NCI-H82 (cell line): ENCODE measurements around the gene PIP4K2B.
"Not testable (repeated sequence)": the region's sequence is repeated elsewhere in the genome, so short reads cannot be mapped to it uniquely, and the experiment has no call there.

Experiments used
- DNase-seq: peaks from one replicate; lab custom pipeline; 2025; lab: John Stamatoyannopoulos, UW

Gene PIP4K2B

DNA sequence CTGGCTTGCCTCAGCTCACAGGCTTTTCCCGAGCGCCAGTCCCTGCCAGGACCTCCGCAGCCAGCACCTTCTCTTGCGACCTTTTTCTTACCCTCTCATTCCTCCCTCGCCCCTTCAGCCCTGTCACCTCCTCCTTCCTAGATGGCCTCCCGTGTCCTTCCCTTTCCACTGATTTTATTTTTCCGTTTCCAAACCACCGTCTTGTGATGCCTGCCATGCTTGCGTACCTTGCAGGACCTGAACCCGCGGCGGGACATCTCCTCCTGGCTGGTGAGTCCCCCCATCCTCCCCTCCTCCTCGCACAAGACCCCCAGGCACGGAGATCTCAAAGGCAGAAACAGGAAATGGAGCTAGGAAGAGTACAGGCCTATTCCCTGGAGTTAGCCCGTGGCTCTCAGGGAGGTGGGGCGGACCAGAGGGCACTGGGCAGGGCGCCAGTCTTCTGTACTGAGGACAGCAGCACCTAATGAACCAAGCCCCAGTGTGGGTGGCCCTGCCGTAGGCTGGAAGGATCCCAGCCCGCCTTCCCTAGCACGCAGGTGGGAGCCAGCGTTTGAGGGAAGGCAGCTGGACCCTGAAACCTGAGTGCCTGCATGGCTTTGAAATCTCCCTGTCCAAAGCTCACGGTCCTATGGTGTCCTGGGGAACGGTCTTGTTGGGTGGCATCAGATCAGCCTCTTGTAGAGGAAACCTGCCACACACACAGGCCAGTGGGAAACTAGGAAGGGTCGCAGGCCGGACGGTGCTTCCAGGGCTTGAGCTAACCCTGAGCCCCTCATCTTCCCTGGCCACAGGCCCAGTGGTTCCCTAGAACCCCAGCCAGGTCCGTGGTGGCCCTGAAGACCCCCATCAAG is 68.6 kb downstream of the PIP4K2B start:
- peak; percentile 73 for DNase-seq

DNA sequence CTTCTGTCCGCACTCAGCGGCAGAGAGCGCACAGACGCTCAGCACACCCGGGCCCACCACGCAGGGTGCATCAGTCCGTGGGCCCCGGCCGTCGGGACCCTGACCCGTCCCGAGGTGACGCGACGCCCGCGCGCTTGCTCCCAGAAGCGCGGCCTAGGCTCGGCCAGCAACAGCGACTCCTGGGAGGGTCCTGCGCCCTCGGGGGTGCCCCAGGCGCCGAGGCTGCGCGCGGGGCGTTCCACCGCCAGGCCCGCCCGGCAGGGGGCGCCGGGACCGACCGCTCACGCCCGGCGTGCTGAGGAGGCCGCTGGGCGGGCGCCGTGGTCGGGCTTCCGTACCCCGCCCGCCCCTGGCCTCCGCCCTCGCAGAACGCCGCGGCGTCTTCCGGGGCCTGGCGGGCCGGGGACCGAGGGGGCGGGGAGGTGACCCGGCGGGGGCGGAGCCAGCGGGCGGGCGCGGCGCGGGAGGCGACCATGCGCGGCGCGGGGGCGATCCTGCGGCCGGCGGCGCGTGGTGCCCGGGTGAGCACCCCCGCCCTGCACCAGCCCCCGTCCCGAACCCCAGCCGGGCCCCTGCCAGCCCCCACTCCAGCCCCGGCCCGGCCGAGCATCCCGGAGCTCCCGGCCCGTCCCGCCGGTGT is 69.3 kb downstream of the PIP4K2B start, which contains the start of gene CISD3:
CISD3 (plus strand) TSS at position 456 of the 640 bp plus-strand sequence; CDS start at position 474, 18 bp downstream.
- peak; percentile 94 for DNase-seq

DNA sequence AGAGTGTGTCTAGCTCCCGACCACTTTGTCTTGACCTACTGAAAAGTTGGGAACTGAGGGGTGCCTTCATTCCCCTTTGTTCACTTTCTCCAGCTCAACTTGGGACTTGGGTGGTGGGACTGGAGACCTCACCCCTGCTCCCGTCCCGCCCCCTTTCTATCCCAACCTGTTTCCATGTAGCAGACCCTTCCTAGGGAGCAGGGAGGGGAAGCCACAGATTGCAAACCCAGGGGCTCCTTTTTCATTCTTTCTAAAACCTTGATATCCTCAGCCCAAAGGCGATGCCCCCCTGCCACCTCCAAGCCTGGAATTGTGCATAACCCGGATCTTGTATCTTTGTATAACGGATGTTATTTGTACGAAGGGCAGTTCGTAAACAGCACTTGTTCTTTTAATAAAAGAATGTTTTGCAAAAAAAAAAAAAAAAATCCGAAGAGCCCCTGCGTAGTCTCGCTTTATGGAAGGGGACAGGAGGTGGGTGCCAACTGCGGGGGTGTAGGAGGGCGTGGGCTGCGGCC is 69.9 kb downstream of the PIP4K2B start:
- DNase-seq = no peak

DNA sequence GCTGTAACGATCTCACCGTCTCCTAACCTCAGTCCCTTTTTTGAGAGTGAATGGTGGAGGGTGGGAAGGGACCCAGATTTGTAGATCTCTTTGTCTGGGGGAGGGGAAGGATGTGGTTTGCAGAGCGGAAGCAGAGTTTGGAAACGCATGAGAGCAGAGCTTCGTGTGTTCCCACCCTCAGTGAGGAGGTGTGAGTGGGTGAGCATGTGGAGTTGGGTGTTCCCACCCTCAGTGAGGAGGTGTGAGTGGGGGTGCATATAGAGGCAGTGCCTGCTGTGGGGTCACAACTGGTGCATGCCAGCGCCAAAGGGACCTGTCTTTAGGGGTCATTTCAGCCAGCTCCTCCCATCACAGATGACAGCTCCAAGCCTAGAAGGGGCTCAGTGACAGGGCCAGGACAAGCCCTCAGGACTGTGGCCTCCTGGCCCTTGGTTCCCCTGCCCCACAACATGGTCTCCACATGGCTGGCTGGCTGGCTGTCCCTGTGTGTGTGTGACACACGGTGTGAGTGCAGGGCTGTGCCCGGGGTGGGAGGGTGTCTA is 71.0 kb downstream of the PIP4K2B start:
- DNase-seq = no peak

DNA sequence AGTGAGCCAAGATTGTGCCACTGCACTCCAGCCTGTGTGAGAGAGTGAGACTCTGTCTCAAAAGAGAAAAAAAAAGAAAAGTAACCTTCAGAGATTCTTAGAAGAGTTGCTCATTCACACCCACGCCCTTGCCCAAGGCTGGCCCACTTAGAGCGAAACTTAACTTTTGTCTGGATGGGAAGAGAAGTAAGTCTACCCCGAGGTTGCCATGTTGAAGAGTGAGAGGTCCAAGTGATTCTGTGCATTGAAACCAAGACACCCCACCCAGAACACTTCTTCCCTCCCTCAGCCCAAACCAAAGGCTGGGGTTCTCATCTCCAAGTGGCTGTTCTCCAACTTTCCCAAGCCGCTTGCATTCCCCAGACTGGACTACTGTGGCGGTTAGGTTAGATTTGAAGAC is 71.6 kb downstream of the PIP4K2B start:
- no peak for DNase-seq

DNA sequence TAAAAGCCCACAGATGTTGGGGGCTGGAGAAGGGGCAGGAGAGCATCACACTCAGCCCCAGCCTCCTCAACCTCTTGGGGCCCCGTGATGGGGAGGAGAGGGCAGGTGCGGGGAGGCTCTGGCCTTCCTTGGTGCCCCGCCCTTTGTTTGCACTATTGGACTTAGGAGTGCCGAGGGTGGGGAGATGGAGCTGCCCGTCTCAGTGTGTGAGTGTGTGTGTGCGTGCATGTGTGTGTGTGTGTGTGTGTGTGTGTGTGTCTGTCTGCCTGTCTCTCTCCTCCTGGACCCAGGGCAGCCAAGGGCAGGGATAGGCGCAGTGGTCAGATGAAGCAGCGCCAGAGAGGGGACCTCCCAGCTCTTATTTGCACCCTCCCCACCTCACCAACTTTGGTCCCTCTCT is 73.2 kb downstream of the PIP4K2B start:
- not testable (repeated sequence) for DNase-seq

DNA sequence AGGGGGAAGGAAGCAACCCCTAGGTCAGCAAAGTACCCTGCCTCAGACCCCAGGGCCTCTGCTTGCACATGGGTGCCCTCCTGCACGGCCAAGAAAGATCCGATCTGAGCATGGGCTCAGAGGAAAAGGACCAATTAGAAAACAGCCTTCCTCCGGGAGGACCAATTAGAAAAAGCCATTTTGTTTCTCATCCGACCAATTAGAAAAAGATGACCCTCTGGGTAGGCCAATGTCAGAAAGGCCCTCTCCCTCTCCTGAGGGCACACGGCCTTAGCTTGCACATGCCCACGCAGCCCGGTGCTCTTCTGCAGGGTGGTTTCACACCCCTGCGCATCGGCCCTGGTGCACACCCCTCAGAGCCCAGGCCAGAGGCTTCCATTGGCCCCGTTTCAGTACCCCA is 74.3 kb downstream of the PIP4K2B start:
- no peak for DNase-seq

DNA sequence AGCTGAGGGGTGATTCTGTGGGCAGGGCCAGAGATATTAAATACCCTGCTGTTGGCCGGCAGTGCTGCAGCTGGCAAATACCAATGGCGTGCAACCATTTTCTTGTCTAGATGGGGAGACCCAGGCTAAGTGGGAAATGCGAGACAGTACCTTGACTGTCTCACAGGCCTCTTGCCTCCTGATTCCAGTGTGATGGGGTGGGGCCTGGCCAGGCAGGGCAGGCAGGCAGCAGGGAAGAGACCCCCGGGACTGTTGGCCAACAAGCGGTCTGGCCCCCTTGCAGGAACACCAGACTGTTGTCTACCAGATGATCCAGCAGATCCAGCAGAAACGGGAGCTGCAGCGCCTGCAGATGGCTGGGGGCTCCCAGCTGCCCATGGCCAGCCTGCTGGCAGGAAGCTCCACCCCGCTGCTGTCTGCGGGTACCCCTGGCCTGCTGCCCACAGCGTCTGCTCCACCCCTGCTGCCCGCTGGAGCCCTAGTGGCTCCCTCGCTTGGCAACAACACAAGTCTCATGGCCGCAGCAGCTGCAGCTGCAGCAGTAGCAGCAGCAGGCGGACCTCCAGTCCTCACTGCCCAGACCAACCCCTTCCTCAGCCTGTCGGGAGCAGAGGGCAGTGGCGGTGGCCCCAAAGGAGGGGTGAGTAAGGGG is 74.9 kb downstream of the PIP4K2B start:
- no peak for DNase-seq

DNA sequence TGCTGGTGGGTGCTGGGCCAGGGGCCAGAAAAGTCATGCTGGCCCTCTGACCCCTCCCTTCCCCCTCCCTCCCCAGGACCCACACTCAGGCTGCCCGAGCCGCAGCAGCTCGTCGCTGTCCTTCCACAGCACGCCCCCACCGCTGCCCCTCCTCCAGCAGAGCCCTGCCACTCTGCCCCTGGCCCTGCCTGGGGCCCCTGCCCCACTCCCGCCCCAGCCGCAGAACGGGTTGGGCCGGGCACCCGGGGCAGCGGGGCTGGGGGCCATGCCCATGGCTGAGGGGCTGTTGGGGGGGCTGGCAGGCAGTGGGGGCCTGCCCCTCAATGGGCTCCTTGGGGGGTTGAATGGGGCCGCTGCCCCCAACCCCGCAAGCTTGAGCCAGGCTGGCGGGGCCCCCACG is 77.6 kb downstream of the PIP4K2B start:
- DNase-seq = no peak

DNA sequence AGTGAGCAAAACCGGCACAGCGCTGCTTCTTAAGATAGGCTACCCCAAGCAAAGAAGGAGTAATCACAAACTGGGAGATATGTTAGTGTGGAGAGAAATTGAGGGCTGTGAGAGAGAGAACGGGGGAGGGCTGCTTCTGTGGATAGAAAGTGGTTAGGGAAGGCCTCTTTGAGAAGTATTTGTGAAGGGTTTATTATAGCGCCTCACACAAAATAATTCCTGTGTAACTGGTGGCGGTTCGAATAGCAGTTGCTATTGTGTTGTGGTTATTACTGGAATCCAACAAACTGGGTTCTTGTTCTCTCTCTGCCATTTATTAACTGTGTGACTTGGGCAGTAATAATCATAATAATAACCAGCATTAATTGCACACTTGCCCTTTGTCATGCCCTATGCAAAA is 78.4 kb downstream of the PIP4K2B start:
- DNase-seq = no peak

DNA sequence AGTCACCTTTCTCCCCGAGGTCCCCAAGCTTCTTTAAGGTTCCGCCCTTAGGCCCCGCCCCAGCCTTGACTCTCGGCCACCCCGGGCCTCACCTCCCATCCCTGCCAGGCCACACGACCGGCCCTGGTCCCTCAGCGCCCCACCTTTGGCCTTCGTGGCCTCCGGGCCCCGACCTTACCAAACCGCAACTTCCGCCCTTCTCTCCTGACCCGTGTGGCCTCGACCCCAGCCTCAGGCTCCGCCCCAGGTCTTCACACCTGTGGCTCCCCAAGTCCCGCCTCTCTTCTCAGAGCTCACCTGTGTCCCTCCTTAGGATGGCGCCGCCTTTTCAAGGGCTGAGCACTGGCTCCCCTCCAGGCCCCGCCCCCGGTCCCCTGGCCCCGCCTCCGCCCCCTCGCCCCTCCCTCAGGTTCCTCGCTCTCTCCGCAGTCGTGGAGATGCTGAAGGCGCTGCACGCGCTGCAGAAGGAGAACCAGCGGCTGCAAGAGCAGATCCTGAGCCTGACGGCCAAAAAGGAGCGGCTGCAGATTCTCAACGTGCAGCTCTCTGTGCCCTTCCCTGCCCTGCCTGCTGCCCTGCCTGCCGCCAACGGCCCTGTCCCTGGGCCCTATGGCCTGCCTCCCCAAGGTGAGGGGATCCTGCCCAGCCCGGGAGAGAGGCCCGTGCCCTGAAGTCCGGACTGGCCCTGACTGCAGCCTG is 79.3 kb downstream of the PIP4K2B start:
- no peak for DNase-seq

DNA sequence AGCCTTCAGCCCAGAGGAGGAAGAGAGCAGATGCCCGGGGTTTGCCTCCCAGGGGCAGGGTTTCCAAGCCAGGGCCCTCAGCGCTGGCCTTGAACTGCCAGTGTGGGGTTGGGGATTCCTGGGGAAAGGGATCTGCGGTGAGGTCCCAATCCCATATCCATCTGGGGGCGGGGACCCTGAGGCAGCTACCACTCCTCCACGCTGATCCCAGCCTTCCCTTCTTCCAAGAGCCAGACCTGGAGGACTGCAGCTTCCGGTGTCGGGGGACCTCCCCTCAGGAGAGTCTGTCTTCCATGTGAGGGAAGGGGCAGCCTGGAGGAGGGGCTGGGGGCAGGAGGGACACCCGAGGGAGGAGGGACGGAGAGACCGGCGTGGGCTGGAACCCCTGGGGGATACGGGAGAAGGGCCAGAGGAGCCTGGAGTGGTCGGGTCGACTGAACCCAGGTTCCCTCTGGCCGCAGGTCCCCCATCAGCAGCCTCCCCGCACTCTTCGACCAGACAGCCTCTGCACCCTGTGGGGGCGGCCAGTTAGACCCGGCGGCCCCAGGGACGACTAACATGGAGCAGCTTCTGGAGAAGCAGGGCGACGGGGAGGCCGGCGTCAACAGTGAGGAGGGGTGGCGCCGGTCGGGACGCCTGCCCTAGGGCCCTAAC is 79.9 kb downstream of the PIP4K2B start:
- DNase-seq = no peak

DNA sequence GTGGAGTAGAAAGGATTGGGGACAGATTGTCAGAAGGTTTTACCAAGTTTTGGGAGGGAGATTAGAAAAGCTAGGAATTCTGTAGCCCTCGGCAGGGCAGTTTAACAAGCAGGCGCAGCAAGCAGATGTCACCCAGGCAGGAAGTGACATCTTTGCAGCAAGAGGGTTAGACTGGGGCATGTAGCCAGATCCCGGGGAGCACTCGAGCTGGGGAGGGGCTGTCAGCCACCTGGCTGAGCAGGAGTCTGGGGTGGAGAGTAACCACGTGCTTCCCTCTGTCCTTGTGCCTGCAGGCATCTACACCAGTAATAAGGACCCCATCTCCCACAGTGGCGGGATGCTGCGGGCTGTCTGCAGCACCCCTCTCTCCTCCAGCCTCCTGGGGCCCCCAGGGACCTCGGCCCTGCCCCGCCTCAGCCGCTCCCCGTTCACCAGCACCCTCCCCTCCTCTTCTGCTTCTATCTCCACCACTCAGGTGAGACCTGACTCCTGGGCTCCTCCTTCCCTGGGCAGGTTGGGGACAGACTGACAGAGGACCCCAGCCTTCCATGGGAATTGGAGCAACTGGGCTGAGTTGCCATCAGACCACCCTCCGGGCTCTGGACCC is 82.1 kb downstream of the PIP4K2B start:
- DNase-seq = no peak

DNA sequence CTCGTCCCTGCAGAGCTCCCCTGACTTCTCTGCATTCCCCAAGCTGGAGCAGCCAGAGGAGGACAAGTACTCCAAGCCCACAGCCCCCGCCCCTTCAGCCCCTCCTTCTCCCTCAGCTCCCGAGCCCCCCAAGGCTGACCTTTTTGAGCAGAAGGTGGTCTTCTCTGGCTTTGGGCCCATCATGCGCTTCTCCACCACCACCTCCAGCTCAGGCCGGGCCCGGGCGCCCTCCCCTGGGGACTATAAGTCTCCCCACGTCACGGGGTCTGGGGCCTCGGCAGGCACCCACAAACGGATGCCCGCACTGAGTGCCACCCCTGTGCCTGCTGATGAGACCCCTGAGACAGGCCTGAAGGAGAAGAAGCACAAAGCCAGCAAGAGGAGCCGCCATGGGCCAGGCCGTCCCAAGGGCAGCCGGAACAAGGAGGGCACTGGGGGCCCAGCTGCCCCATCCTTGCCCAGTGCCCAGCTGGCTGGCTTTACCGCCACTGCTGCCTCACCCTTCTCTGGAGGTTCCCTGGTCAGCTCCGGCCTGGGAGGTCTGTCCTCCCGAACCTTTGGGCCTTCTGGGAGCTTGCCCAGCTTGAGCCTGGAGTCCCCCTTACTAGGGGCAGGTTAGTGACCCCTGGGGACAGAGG is 82.9 kb downstream of the PIP4K2B start:
- DNase-seq = no peak
